ENCODE measurements around the gene NUAK1.
"Not testable (repeated sequence)": the region's sequence is repeated elsewhere in the genome, so short reads cannot be mapped to it uniquely, and the experiment has no call there.

NUAK1 gene

GRCh38 chr12:106142591-106143261 is 4.0 kb upstream of the NUAK1 start:
- no peak for TF ChIP-seq CTCF (IDR thresholded peaks at IDR 0.05; ENCODE audit: low read depth, low read length)
- in situ Hi-C loops (cut with HindIII; ENCODE audit: low sequenced_read_pairs) = no loop called here
- no peak overlapping the region for H3K4me3 ChIP-seq (ENCODE audit: low read depth, low read length)
- DNase-seq (ENCODE audit: low read depth, low spot score) = no peak

- in situ Hi-C loops (cut with HindIII; ENCODE audit: low sequenced_read_pairs); H3K4me3 ChIP-seq (ENCODE audit: low read depth, low read length); DNase-seq (ENCODE audit: low read depth, low spot score): not testable (repeated sequence)
Observed at GRCh38 chr12:106141920-106142319, 3.2 kb upstream of the NUAK1 start.

- no peak for TF ChIP-seq CTCF (IDR thresholded peaks at IDR 0.05; ENCODE audit: low read depth, low read length)
- no peak for DNase-seq (ENCODE audit: low read depth, low spot score)
- no peak overlapping the region for H3K4me3 ChIP-seq (ENCODE audit: low read depth, low read length)
- in situ Hi-C loops (cut with HindIII; ENCODE audit: low sequenced_read_pairs) = no loop called here
Observed at GRCh38 chr12:106141452-106141851, 2.7 kb upstream of the NUAK1 start.

GRCh38 chr12:106141003-106141402 is 2.2 kb upstream of the NUAK1 start:
- DNase-seq (ENCODE audit: low read depth, low spot score) = no peak
- no peak overlapping the region for H3K4me3 ChIP-seq (ENCODE audit: low read depth, low read length)
- in situ Hi-C loops (cut with HindIII; ENCODE audit: low sequenced_read_pairs) = no loop called here
- no peak for TF ChIP-seq CTCF (IDR thresholded peaks at IDR 0.05; ENCODE audit: low read depth, low read length)

GRCh38 chr12:106140223-106140986 is 1.7 kb upstream of the NUAK1 start:
- TF ChIP-seq CTCF (IDR thresholded peaks at IDR 0.05; ENCODE audit: low read depth, low read length) = no peak
- no peak for DNase-seq (ENCODE audit: low read depth, low spot score)
- peak overlapping the region; percentile 56 for H3K4me3 ChIP-seq (ENCODE audit: low read depth, low read length)
- in situ Hi-C loops (cut with HindIII; ENCODE audit: low sequenced_read_pairs) = no loop called here

- H3K4me3 ChIP-seq (ENCODE audit: low read depth, low read length) = peak overlapping the region; percentile 56
- in situ Hi-C loops (cut with HindIII; ENCODE audit: low sequenced_read_pairs) = no loop called here
- no peak for TF ChIP-seq CTCF (IDR thresholded peaks at IDR 0.05; ENCODE audit: low read depth, low read length)
- DNase-seq (ENCODE audit: low read depth, low spot score) = peak; percentile 84
Observed at GRCh38 chr12:106139422-106140171, 843 bp upstream of the NUAK1 start.

- DNase-seq (ENCODE audit: low read depth, low spot score) = no peak
- H3K4me3 ChIP-seq (ENCODE audit: low read depth, low read length) = peak overlapping the region; percentile 56
- in situ Hi-C loops (cut with HindIII; ENCODE audit: low sequenced_read_pairs) = no loop called here
- TF ChIP-seq CTCF (IDR thresholded peaks at IDR 0.05; ENCODE audit: low read depth, low read length) = no peak
Observed at GRCh38 chr12:106138357-106138632, 459 bp downstream of the NUAK1 start.
